OCI-LY1 (cell line): ENCODE measurements around the gene RASL10B.

Experiments used
- H2AFZ ChIP-seq: fragments of 200-600 bp; sonication (generic), shearing (Covaris generic); 2 replicates; pipeline ENCODE4 v1.6.0; 2014; ENCODE audit warnings: antibody characterized with exemption, mild to moderate bottlenecking, low read length
- H3F3A ChIP-seq: fragments of 200-600 bp; sonication (generic), shearing (Covaris generic); 2 replicates; pipeline ENCODE4 v1.6.0; 2014; ENCODE audit warnings: mild to moderate bottlenecking, antibody characterized with exemption, low read length, moderate library complexity; ENCODE audit not compliant: insufficient read depth
- H3K27ac ChIP-seq: fragments of 200-600 bp; sonication (generic); 2 replicates; pipeline ENCODE4 v1.5.1; 2014; ENCODE audit warnings: low read length, mixed run types, mild to moderate bottlenecking, low read depth; ENCODE audit not compliant: poor library complexity, severe bottlenecking
- H3K27me3 ChIP-seq: fragments of 200-600 bp; sonication (generic); 2 replicates; pipeline ENCODE4 v1.6.0; 2014; ENCODE audit warnings: antibody characterized with exemption, mild to moderate bottlenecking, low read length, moderate library complexity; ENCODE audit not compliant: insufficient read depth
- H3K36me3 ChIP-seq: fragments of 200-600 bp; sonication (generic); 2 replicates; pipeline ENCODE4 v1.6.1; 2014; ENCODE audit warnings: mild to moderate bottlenecking, antibody characterized with exemption, low read length, moderate library complexity, mixed read lengths; ENCODE audit not compliant: insufficient read depth
- H3K4me1 ChIP-seq: fragments of 200-600 bp; sonication (generic); 2 replicates; pipeline ENCODE4 v1.5.1; 2014; ENCODE audit warnings: mild to moderate bottlenecking, low read length, moderate library complexity; ENCODE audit not compliant: insufficient read depth, severe bottlenecking
- H3K4me2 ChIP-seq: fragments of 200-600 bp; sonication (generic), shearing (Covaris generic); 2 replicates; pipeline ENCODE4 v1.6.1; 2014; ENCODE audit warnings: low read length
- H3K4me3 ChIP-seq: fragments of 200-600 bp; sonication (generic); 2 replicates; pipeline ENCODE4 v1.5.1; 2014; ENCODE audit warnings: low read length, low read depth, mild to moderate bottlenecking, mixed read lengths; ENCODE audit not compliant: poor library complexity, severe bottlenecking
- H3K79me2 ChIP-seq: fragments of 200-600 bp; shearing (Covaris generic); 2 replicates; pipeline ENCODE4 v1.6.1; 2016; ENCODE audit warnings: mixed run types, low read length, mixed read lengths; ENCODE audit not compliant: insufficient read depth
- H3K9ac ChIP-seq: fragments of 200-600 bp; sonication (generic), shearing (Covaris generic); 2 replicates; pipeline ENCODE4 v1.6.1; 2014; ENCODE audit warnings: mild to moderate bottlenecking, low read length, mixed read lengths
- H3K9me2 ChIP-seq: fragments of 200-600 bp; sonication (generic), shearing (Covaris generic); 2 replicates; pipeline ENCODE4 v1.6.1; 2014; ENCODE audit warnings: low read depth, mild to moderate bottlenecking, low read length, mixed read lengths
- H3K9me3 ChIP-seq: fragments of 200-600 bp; shearing (Covaris generic); 2 replicates; pipeline ENCODE4 v1.6.1; 2014; ENCODE audit warnings: low read length, mixed read lengths
- H4K20me1 ChIP-seq: fragments of 200-600 bp; sonication (generic), shearing (Covaris generic); 2 replicates; pipeline ENCODE4 v1.6.0; 2016; ENCODE audit warnings: mild to moderate bottlenecking, low read length; ENCODE audit not compliant: insufficient read depth
- CTCF ChIP-seq: fragments of 200-600 bp; sonication (generic), shearing (Covaris generic); IDR thresholded peaks from 2 replicates; pipeline ENCODE4 v1.5.1; 2017; ENCODE audit warnings: mild to moderate bottlenecking, antibody characterized with exemption, low read length, moderate library complexity, mixed read lengths
- EZH2 ChIP-seq: fragments of 200-600 bp; sonication (generic), shearing (Covaris generic); IDR thresholded peaks from 2 replicates; pipeline ENCODE4 v1.8.0; 2017; ENCODE audit warnings: borderline replicate concordance, mixed run types, mild to moderate bottlenecking, antibody characterized with exemption, low read length, moderate library complexity, mixed read lengths

The RASL10B gene

DNA sequence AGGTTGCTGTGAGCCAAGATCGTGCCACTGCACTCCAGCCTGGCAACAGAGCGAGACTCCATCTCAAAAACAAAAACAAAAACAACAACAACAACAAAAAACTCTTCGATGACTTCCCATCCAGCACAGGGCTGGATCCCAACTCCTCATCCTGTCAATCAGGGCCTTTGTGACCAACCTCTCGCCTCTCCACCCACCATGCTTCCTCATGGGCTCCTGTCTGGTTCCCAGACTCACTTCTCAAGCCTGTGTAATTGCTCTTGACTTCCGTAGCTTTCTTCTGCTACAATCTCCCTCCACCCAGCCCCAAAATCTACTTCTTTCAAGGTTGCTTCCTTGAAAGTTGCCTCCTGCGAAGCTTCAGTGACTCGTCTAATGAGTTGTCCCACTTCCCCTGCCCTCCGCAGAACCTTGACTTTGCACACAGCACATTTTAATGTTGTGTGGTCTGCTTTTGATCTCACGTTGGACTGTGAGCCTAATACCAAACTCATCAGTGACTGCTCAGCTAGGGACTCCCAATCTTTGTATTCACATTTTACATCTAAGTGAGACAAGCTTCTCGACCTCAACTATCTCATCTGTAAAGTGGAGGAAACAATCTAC is 936 bp upstream of the RASL10B start:
- Histone ChIP-seq H3K27me3 (no peaks in the 10 kb centered on the region; the same call in none of the 2 replicates), H2AFZ (no peak overlapping the region), H3K9me3 (no peaks in the 10 kb centered on the region), H3K36me3 (peaks cover 3% of the 10 kb centered on the region; the same call in 1 of the 2 replicates), H3K4me3 (no peak overlapping the region), H3K4me1 (peaks cover 19% of the 10 kb centered on the region), H3F3A (no peaks in the 10 kb centered on the region), H4K20me1 (no peaks in the 10 kb centered on the region), H3K4me2 (no peak overlapping the region), H3K79me2 (no peaks in the 10 kb centered on the region), H3K9ac (no peak overlapping the region), H3K9me2 (no peaks in the 10 kb centered on the region), H3K27ac (no peak overlapping the region)
- TF ChIP-seq CTCF (no peak), EZH2 (no peak)

- Histone ChIP-seq H3K9me3 (no peaks in the 10 kb centered on the region), H3K9me2 (no peaks in the 10 kb centered on the region), H3K36me3 (no peaks in the 10 kb centered on the region), H3K9ac (no peak overlapping the region; the same call in 1 of the 2 replicates), H3F3A (no peaks in the 10 kb centered on the region), H3K4me1 (peaks cover 8% of the 10 kb centered on the region), H2AFZ (no peak overlapping the region), H3K4me3 (peak overlapping the region; percentile 57), H3K27me3 (no peaks in the 10 kb centered on the region; the same call in none of the 2 replicates), H3K27ac (no peak overlapping the region), H3K79me2 (no peaks in the 10 kb centered on the region), H3K4me2 (peak overlapping the region; percentile 56), H4K20me1 (no peaks in the 10 kb centered on the region)
- TF ChIP-seq CTCF (no peak), EZH2 (no peak)
These were observed 722 bp downstream of the RASL10B start for GRCh38 chr17:35731917-35732805.

DNA sequence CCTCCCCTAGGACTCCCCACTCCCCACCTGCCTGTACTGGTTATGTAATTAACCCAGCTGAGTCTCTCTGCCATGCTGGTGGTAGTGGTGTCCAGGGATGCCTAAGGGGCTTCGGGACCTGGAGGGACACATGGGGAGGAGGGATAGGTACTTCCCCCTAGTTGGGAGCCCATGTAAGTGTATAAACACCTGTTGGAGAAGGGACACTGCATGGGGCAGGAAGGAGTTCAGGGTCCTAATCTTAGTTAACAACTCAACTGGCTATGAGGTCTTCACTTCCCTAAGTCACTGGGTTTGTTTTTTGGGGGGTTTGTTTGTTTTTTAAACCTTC is 1.3 kb downstream of the RASL10B start:
- H3K4me1 ChIP-seq, result peaks cover 1% of the 10 kb centered on the region
- no peaks in the 10 kb centered on the region for H4K20me1 ChIP-seq
- H3K27ac ChIP-seq, result no peak overlapping the region
- H3K4me2 ChIP-seq, result no peak overlapping the region
- H3K9ac ChIP-seq, result no peak overlapping the region
- no peak overlapping the region for H3K4me3 ChIP-seq
- TF ChIP-seq CTCF (no peak), EZH2 (no peak)
- H3K79me2 ChIP-seq, result no peaks in the 10 kb centered on the region
- H2AFZ ChIP-seq, result no peak overlapping the region
- no peaks in the 10 kb centered on the region; the same call in none of the 2 replicates for H3K27me3 ChIP-seq
- H3F3A ChIP-seq, result no peaks in the 10 kb centered on the region
- H3K36me3 ChIP-seq, result no peaks in the 10 kb centered on the region
- H3K9me2 ChIP-seq, result no peaks in the 10 kb centered on the region
- H3K9me3 ChIP-seq, result no peaks in the 10 kb centered on the region
